Transverse colon (tissue), 4 donors: Measurements from ENCODE around the gene KRTAP4-9. TPM values are rescaled to one million over a fixed set of nuclear protein-coding genes. Genes with fewer than 3 reads are reported as not detected.
"Not testable (repeated sequence)": the region's sequence is repeated elsewhere in the genome, so short reads cannot be mapped to it uniquely, and the experiment has no call there.

Source experiments
- DNase-seq: peaks from one replicate; pipeline ENCODE4 v3.0.0-alpha.2; 2019
- H3K27ac ChIP-seq, 4 donors: fragments of 200-600 bp; sonication (generic); 2 replicates each; pipeline ENCODE4 v1.5.1; 2016 to 2018; ENCODE audit warnings: inconsistent platforms in 4 of 4
- H3K27me3 ChIP-seq: fragments of 200-600 bp; sonication (generic); 2 replicates; pipeline ENCODE4 v1.5.1; 2017; ENCODE audit warnings: inconsistent platforms
- H3K36me3 ChIP-seq, 4 donors: fragments of 200-600 bp; sonication (generic); 2 replicates each; pipeline ENCODE4 v1.5.1; 2017 to 2019; ENCODE audit warnings: inconsistent platforms in 4 of 4
- H3K4me1 ChIP-seq, 4 donors: fragments of 200-600 bp; sonication (generic); 2 replicates each; pipeline ENCODE4 v1.5.1; 2017 to 2020; ENCODE audit warnings: inconsistent platforms in 4 of 4
- H3K4me3 ChIP-seq, 4 donors: fragments of 200-600 bp; sonication (generic); 1 replicate in 1 of 4; 2 replicates in 3 of 4; pipeline versions ENCODE4 v1.5.1 to v1.6.1; 2017 to 2019; ENCODE audit warnings: inconsistent platforms in 4 of 4
- H3K9me3 ChIP-seq, 2 donors: fragments of 200-600 bp; sonication (generic); 2 replicates each; pipeline ENCODE4 v1.5.1; 2017 to 2019; ENCODE audit warnings: inconsistent platforms in 2 of 2
- EP300 ChIP-seq: sonication (generic); formaldehyde crosslinking; IDR thresholded peaks from one replicate; pipeline ENCODE4 v1.6.1; 2017; ENCODE audit warnings: antibody characterized with exemption, low read depth
- POLR2A ChIP-seq: fragments of 450-650 bp; IDR thresholded peaks from one replicate; pipeline ENCODE4 v1.6.1; 2016; ENCODE audit warnings: antibody characterized with exemption, mild to moderate bottlenecking, moderate library complexity
- POLR2AphosphoS5 ChIP-seq, 3 donors: sonication (generic); formaldehyde crosslinking; IDR thresholded peaks; one replicate each; pipeline ENCODE4 v1.6.1; 2016; ENCODE audit warnings: antibody characterized with exemption in 3 of 3
- WGBS, 2 donors: methylation state at CpG; one replicate each; pipeline ENCODE4 v1.1.5; 2018; ENCODE audit warnings: low coverage in 1 of 2; 5-methylcytosine and 5-hydroxymethylcytosine counted together
- in situ Hi-C, 4 donors: fragments of 200-750 bp; cut with MboI; loops; one replicate each; pipeline versions ENCODE4 v1.15.0 to v1.15.1; 2017; ENCODE audit warnings: low sequenced_read_pairs in 3 of 4, low pct_ligation_motif_present in 1 of 4, low pct_unique_long_range_greater_than_20kb in 1 of 4
- intact Hi-C: fragments of 100-400 bp; cut with DNase I; formaldehyde crosslinking; loops from one replicate; pipeline ENCODE4 v1.15.1; 2023; ENCODE audit warnings: low total_unique reads
- total RNA-seq, 4 donors: library from RNA; depleted of rRNA; stranded (reverse); fragments of >200 nt; gene quantifications; one replicate each; pipeline ENCODE4 v1.1.0, GENCODE V29; 2016
- TF ChIP-seq, protein P1 (sequence below), 5 experiments: fragments of 200-600 bp in 3 of 5; fragments of 450-650 bp in 2 of 5; sonication (generic) in 3 of 5; IDR thresholded peaks; 1 replicate in 2 of 5; 2 replicates in 3 of 5; pipeline ENCODE4 v1.5.1; 2016 to 2017; ENCODE audit warnings: antibody characterized with exemption in 5 of 5, inconsistent platforms in 3 of 5, mild to moderate bottlenecking in 2 of 5, moderate library complexity in 1 of 5

Gene KRTAP4-9
- total RNA-seq, 4 donors from 2014 or later, result not detected

DNA sequence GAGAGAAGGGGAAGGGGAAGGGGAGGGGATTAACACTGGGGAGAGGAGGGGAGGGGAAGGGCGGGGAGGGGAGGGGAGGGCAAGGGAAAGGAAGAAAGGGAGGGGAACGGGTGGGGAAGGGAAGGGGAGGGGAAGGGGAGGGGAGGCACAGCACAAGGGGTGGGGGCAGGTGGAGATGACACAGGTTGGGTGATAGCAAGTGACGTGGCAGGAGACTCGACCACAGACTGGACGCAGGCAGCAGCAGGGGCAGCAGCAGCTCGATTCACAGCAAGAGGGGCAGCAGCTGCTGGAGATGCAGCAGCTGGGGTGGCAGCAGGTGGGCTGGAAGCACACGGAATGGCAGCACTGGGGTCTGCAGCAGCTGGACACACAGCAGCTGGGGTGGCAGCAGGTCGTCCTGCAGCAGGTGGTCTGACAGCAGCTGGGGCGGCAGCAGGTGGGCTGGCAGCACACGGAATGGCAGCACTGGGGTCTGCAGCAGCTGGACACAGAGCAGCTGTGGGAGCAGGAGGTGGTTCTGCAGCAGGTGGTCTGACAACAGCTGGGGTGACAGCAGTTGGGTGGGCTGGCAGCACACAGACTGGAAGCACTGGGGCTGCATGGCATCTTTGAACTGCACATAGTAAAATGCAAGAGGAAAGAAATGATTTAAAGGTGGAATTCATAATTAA, 3.5 kb upstream of the KRTAP4-9 start, which contains the start of gene KRTAP4-16:
TSS of gene KRTAP4-16 (minus strand) at position 624 of the 674 bp plus-strand sequence. CDS start at position 624, 0 bp downstream.
- H3K4me3 ChIP-seq, result no peak within 1 kb of the TSS
- H3K27ac ChIP-seq, result no peak within 1 kb of the TSS
- intact Hi-C loops (no loop called here), in situ Hi-C loops (no loop called here)
- H3K36me3 ChIP-seq, result no peaks in the 10 kb centered on the region
- DNase-seq, result no peak
- no peaks in the 10 kb centered on the region for H3K9me3 ChIP-seq
- WGBS, 2 donors, result 52 to 63% methylated on average over 4 to 10 of the region's 10 CpGs
- TF ChIP-seq, protein P1, sequence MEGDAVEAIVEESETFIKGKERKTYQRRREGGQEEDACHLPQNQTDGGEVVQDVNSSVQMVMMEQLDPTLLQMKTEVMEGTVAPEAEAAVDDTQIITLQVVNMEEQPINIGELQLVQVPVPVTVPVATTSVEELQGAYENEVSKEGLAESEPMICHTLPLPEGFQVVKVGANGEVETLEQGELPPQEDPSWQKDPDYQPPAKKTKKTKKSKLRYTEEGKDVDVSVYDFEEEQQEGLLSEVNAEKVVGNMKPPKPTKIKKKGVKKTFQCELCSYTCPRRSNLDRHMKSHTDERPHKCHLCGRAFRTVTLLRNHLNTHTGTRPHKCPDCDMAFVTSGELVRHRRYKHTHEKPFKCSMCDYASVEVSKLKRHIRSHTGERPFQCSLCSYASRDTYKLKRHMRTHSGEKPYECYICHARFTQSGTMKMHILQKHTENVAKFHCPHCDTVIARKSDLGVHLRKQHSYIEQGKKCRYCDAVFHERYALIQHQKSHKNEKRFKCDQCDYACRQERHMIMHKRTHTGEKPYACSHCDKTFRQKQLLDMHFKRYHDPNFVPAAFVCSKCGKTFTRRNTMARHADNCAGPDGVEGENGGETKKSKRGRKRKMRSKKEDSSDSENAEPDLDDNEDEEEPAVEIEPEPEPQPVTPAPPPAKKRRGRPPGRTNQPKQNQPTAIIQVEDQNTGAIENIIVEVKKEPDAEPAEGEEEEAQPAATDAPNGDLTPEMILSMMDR (IDR thresholded peaks at IDR 0.05), result no peak
- TF ChIP-seq POLR2AphosphoS5 (IDR thresholded peaks at IDR 0.05) (no peak), POLR2A (no peak), EP300 (no peak)
- no peaks in the 10 kb centered on the region for H3K27me3 ChIP-seq
- no peaks in the 10 kb centered on the region for H3K4me1 ChIP-seq

DNA sequence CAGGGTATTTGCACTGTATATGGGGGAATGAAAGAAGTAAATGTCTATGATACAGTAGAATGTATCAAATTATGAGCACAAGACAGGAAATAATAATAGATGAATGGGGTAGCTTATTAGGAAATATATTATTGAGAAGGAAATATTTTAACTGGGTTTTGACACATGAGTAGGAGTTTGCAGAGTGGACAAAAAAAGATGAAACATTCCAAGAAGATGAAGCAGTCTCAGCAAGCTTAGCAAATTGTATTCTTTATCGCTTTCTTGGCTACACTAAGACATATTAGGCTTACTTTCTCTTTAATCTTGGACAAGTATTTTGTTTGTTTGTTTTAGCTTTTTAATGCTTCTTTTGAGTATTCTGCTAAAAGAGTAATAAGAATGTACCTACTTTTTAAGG, 1.3 kb upstream of the KRTAP4-9 start:
- intact Hi-C loops (no loop called here), in situ Hi-C loops (no loop called here)
- no peak overlapping the region for H3K27ac ChIP-seq
- H3K9me3 ChIP-seq, result no peaks in the 10 kb centered on the region
- no peaks in the 10 kb centered on the region for H3K27me3 ChIP-seq
- H3K4me1 ChIP-seq, result no peaks in the 10 kb centered on the region
- WGBS, 2 donors, result 92 to 100% methylated on average over 1 of the region's 1 CpG
- H3K36me3 ChIP-seq, result no peaks in the 10 kb centered on the region
- no peak for DNase-seq
- TF ChIP-seq POLR2AphosphoS5 (IDR thresholded peaks at IDR 0.05) (no peak), EP300 (no peak), POLR2A (no peak)
- TF ChIP-seq, protein P1 (IDR thresholded peaks at IDR 0.05), result no peak
- no peak overlapping the region for H3K4me3 ChIP-seq

DNA sequence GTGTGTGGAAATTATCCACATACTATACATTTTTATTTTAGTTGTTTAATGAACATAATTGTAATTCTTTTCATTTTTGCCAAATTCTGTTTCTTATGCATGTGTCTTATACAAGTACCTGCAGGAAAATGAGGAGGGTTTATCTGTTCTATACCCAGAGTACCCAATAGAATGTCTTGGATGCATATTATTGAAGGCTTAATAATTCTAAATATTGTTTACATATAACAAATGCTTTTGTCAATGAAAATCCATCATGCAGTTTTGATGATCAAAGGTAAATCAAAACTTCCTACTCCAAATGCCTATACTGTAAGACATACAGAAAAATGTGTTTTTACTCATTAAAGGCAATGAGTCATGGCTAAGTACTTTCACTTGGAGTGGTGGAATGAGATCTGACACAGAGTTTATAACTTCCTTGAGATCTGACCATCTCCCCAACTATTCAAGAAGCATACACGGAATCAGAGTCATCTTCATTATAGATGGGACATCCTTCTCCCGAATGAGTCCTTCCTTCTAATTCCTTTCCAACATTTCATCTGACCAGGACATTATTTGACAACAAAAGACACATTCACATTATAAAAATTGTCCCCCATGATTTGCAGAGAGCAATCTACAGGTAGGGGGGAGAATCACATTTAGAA, 677 bp upstream of the KRTAP4-9 start:
- H3K27me3 ChIP-seq, H3K36me3 ChIP-seq, H3K4me1 ChIP-seq, DNase-seq, H3K9me3 ChIP-seq, intact Hi-C loops, H3K27ac ChIP-seq, H3K4me3 ChIP-seq, in situ Hi-C loops: not testable (repeated sequence)
- 72% methylated on average over 2 of the region's 2 CpGs; no CpG with 5 or more reads in 1 of the 2 donors for WGBS, 2 donors

DNA sequence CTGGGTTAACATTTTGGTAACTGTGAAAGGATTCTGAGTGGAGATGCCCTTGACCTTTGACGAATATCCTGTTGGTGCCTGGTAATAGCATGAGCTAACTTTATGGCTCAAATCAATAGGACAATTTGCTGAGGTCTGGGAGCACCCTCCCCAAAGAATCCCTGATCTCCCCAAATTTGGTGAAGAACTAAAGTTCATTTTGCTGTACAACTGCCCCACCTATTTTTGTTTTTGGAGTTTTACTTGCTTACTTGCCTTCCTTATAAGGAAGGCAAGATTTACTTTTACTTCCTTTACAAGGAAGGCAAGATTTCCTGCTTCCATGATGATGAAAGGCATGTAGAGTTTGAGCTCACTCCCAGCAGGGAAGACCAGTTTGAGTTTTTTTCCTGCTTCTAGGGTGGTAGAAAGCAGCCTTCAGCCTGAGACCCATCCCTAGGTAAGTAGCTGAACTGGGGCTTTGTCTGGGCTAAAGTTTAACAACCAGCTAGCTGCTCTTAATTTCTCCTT, 2.8 kb downstream of the KRTAP4-9 start:
- intact Hi-C loops (no loop called here), in situ Hi-C loops (no loop called here)
- Histone ChIP-seq H3K36me3 (no peaks in the 10 kb centered on the region), H3K4me1 (no peaks in the 10 kb centered on the region), H3K27ac (no peak overlapping the region), H3K9me3 (no peaks in the 10 kb centered on the region), H3K4me3 (no peak overlapping the region), H3K27me3 (no peaks in the 10 kb centered on the region)
- 59% methylated on average over 1 of the region's 1 CpG; no CpG with 5 or more reads in 1 of the 2 donors for WGBS, 2 donors
- TF ChIP-seq POLR2A (no peak), POLR2AphosphoS5 (IDR thresholded peaks at IDR 0.05) (no peak), EP300 (no peak)
- TF ChIP-seq, protein P1 (IDR thresholded peaks at IDR 0.05), result no peak
- no peak for DNase-seq

DNA sequence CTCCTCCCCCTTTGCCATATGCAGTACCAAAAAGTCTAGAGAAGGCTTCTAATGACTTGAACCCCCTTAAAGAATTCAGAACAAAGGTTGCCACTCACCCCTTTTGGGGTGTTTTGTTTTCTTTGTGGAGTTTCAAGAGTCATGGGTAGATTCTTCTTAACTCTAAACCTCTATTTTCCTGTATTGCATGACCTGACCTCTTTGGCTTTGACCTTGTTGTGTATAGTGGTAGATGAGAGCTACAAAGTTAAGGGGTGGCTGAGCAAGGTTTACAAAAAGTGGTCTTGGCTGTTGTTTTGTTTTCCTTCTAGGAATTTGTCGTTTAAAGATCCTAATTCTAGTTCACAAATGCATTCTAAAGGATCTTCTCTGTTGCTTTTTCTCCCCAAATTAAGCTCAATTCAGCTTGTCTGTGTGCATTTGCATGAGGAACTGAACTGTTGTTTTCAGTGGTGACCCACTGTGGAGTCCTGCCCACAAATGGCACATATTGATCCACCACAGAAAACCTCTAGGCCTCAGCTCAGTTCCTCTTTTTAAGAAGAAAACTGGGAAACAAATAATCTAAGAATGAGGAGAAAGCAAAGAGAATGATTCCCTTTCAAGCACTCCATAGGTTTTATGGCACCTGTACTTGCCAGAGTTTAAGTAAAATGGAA, 3.7 kb downstream of the KRTAP4-9 start:
- DNase-seq, intact Hi-C loops, H3K27me3 ChIP-seq, in situ Hi-C loops, H3K27ac ChIP-seq, H3K4me3 ChIP-seq, H3K36me3 ChIP-seq, H3K9me3 ChIP-seq, H3K4me1 ChIP-seq: not testable (repeated sequence)
- WGBS, 2 donors, result 0% methylated on average over 1 of the region's 1 CpG; no CpG with 5 or more reads in 1 of the 2 donors
